SH-SY5Y (cell line): ENCODE data around the gene GCK.

Experiments used
- GATA2 ChIP-seq: IDR thresholded peaks from 2 replicates; pipeline ENCODE4 v1.6.1; 2011; ENCODE audit warnings: mild to moderate bottlenecking, low read depth, low read length
- GATA3 ChIP-seq: IDR thresholded peaks from 2 replicates; pipeline ENCODE4 v1.6.1; 2011; ENCODE audit warnings: low read depth, mild to moderate bottlenecking, low read length, moderate library complexity

DNA sequence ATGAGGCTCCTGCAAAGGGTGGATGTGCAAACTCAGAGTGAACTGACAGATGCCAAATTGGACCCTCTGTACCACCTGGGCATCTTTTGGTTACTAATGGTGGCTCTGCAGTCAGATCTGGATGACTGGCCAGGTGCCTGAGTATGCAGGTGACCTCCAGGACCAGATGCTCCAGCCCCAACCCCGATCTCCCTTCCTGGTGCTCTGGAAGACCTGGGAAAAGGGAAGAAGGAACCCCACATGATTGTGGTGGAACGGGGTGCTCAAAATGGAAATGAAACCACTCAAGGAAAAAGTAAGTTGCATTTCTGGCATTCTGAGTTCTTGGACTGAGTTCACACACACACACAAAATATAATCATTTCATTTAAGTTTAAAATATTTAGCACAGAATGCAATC is 94.9 kb downstream of the GCK start:
- TF ChIP-seq GATA3 (no peak), GATA2 (no peak)
